Activated CD4-positive, alpha-beta memory T cell treated with anti-CD3 and anti-CD28 coated beads for 36 hours (primary cell): Measurements from ENCODE around the gene RHCE. TPM values are rescaled to one million over a fixed set of nuclear protein-coding genes. Genes with fewer than 3 reads are reported as not detected.
"Not testable (repeated sequence)": the region's sequence is repeated elsewhere in the genome, so short reads cannot be mapped to it uniquely, and the experiment has no call there.

Source experiments
- CTCF ChIA-PET: fragments of 350-600 bp; sonication (Branson Sonifier 250); formaldehyde crosslinking; loops from one replicate; lab custom pipeline; 2021; ENCODE audit warnings: antibody characterized with exemption, inconsistent platforms; lab: Charles Lee
- POLR2A ChIA-PET: fragments of 350-600 bp; sonication (Branson Sonifier 250); formaldehyde crosslinking; loops from one replicate; lab custom pipeline; 2021; ENCODE audit warnings: antibody characterized with exemption; lab: Charles Lee
- DNase-seq: peaks from one replicate; pipeline ENCODE4 v3.0.0-alpha.2; 2020
- H3K27ac Mint-ChIP-seq: one replicate; pipeline ENCODE4 v1.8.0; 2021; ENCODE audit warnings: mixed read lengths
- H3K27me3 Mint-ChIP-seq: one replicate; pipeline ENCODE4 v1.8.0; 2021; ENCODE audit warnings: mixed read lengths
- H3K36me3 Mint-ChIP-seq: one replicate; pipeline ENCODE4 v1.8.0; 2021; ENCODE audit warnings: mixed read lengths
- H3K4me1 Mint-ChIP-seq: one replicate; pipeline ENCODE4 v1.8.0; 2021; ENCODE audit warnings: low read depth, mixed read lengths
- H3K4me3 Mint-ChIP-seq: one replicate; pipeline ENCODE4 v1.8.0; 2021; ENCODE audit warnings: mild to moderate bottlenecking, mixed read lengths
- H3K9me3 Mint-ChIP-seq: one replicate; pipeline ENCODE4 v1.8.0; 2021; ENCODE audit warnings: mixed read lengths
- intact Hi-C: fragments of 100-400 bp; cut with micrococcal nuclease; formaldehyde crosslinking; loops from one replicate; pipeline ENCODE4 v1.15.1; 2023
- total RNA-seq, 2 experiments: library from RNA; stranded (reverse); gene quantifications; one replicate each; pipeline ENCODE4 v1.2.3, GENCODE V29; 2021

RHCE gene
- total RNA-seq = under 1 TPM; 0.44 to 0.45 TPM

DNA sequence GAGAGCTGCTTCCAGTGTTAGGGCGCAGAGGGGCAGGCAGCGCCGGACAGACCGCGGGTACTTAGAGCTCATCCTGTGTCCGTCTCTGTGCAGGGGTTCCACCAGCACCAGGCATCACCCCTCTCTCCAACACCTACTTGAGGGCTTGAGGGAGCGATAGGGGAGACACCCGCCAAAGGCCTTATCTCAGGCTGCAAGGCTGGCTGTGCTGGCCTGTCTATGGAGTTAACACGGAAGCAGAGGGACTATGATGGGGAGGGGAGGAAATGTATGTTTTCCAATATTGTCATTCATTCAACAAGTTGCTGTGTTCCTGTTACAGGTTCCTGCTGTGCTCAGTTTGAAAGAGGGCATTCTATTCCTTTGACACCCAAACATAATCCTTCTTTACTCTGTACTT lies at the start of gene RHCE:
Gene RHCE (minus strand): TSS at position 111 of the 400 bp plus-strand sequence. CDS start 39 bp downstream, at position 72.
- H3K36me3 Mint-ChIP-seq, H3K27me3 Mint-ChIP-seq, CTCF ChIA-PET, DNase-seq, POLR2A ChIA-PET, intact Hi-C loops, H3K4me3 Mint-ChIP-seq, H3K9me3 Mint-ChIP-seq, H3K4me1 Mint-ChIP-seq, H3K27ac Mint-ChIP-seq: not testable (repeated sequence)

GRCh38 chr1:25469177-25469576 lies 48.6 kb upstream of the RHCE start:
- Mint-ChIP-seq H3K4me1 (peaks cover 42% of the 10 kb centered on the region), H3K27ac (no peak overlapping the region), H3K4me3 (no peak overlapping the region), H3K27me3 (no peaks in the 10 kb centered on the region), H3K36me3 (peaks cover 3% of the 10 kb centered on the region), H3K9me3 (no peaks in the 10 kb centered on the region)
- ChIA-PET CTCF (interaction anchor here (0.7 to 1.5 kb wide), 2 partner anchors 18 to 19 kb away, joined by 3 to 4 read pairs; no protein-coding TSS in a partner anchor), POLR2A (interaction anchor here (0.6 kb wide), 1 partner anchor 1845 kb away, joined by 3 read pairs; no protein-coding TSS in a partner anchor)
- no peak for DNase-seq
- intact Hi-C loops = no loop called here

DNA sequence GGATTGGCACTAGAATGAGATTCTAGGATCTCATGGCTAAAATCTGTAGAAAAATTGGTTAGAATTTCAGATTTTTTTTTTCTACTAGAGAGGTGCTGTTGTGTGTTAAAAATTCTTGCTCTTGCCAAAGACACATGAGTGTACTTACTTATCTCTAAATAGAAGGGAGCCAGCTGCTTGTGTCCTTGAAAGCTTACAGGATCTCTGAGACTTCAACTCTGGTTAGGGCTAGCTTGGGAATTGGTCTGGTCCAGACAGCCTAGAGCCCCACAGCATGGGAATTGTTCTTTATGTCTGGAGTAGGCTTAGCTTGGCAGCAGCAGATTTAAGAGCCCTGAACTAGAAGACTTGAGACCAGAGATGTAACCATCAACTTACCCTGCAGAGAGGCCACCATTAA lies 47.4 kb upstream of the RHCE start:
- H3K4me3 Mint-ChIP-seq = no peak overlapping the region
- CTCF ChIA-PET = interaction anchor here (1.3 kb wide), 1 partner anchor 20 kb away, joined by 5 read pairs; no protein-coding TSS in a partner anchor
- H3K27ac Mint-ChIP-seq = no peak overlapping the region
- peaks cover 3% of the 10 kb centered on the region for H3K36me3 Mint-ChIP-seq
- H3K9me3 Mint-ChIP-seq = no peaks in the 10 kb centered on the region
- intact Hi-C loops = no loop called here
- peaks cover 31% of the 10 kb centered on the region for H3K4me1 Mint-ChIP-seq
- POLR2A ChIA-PET = interaction anchor here (0.6 to 1.0 kb wide), 2 partner anchors 17 to 37 kb away, joined by 3 read pairs; partner anchors contain the start of gene MACO1
- no peaks in the 10 kb centered on the region for H3K27me3 Mint-ChIP-seq
- no peak for DNase-seq

- H3K27ac Mint-ChIP-seq = no peak overlapping the region
- CTCF ChIA-PET = interaction anchor here (1.3 kb wide), 1 partner anchor 21 kb away, joined by 5 read pairs; no protein-coding TSS in a partner anchor
- H3K4me1 Mint-ChIP-seq = peaks cover 27% of the 10 kb centered on the region
- POLR2A ChIA-PET = interaction anchor here (0.6 to 1.0 kb wide), 2 partner anchors 17 to 37 kb away, joined by 3 read pairs; partner anchors contain the start of gene MACO1
- intact Hi-C loops = no loop called here
- H3K36me3 Mint-ChIP-seq = peaks cover 3% of the 10 kb centered on the region
- H3K9me3 Mint-ChIP-seq = no peaks in the 10 kb centered on the region
- DNase-seq = no peak
- H3K27me3 Mint-ChIP-seq = no peaks in the 10 kb centered on the region
- no peak overlapping the region for H3K4me3 Mint-ChIP-seq
Measured at GRCh38 chr1:25467616-25468015, 47.0 kb upstream of the RHCE start.

- Mint-ChIP-seq H3K27me3 (no peaks in the 10 kb centered on the region), H3K4me3 (no peak overlapping the region), H3K9me3 (no peaks in the 10 kb centered on the region), H3K36me3 (peaks cover 3% of the 10 kb centered on the region), H3K27ac (no peak overlapping the region), H3K4me1 (peaks cover 22% of the 10 kb centered on the region)
- POLR2A ChIA-PET = interaction anchor here (1.0 kb wide), 1 partner anchor 36 kb away, joined by 3 read pairs; the partner anchor contains the start of gene MACO1
- intact Hi-C loops = no loop called here
- no peak for DNase-seq
- CTCF ChIA-PET = no interaction called here
Measured at GRCh38 chr1:25467193-25467592, 46.6 kb upstream of the RHCE start.

DNA sequence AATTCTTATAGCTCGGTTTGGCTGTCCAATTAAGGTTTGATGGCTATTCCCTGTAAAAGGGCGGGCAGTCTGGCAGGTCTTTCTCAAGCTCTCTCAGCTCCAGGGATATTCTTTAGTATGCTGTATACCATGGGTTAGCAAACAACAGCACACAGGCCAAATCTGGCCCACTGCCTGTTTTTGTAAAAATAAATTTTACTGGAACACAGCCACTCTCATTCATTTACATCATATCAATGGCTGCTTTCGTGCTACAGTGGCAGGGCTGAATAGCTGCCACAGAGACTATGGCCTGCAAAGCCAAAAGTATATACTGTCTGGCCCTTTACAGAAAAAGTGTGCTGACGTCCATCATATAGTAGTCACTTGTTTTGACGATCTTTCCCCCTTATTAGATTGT lies 42.1 kb upstream of the RHCE start:
- Mint-ChIP-seq H3K9me3 (no peaks in the 10 kb centered on the region), H3K4me1 (peaks cover 9% of the 10 kb centered on the region), H3K27ac (no peak overlapping the region), H3K27me3 (no peaks in the 10 kb centered on the region), H3K4me3 (no peak overlapping the region), H3K36me3 (peaks cover 20% of the 10 kb centered on the region)
- no peak for DNase-seq
- CTCF ChIA-PET = interaction anchor here (1.7 kb wide), 1 partner anchor 16 kb away, joined by 3 read pairs; no protein-coding TSS in a partner anchor
- POLR2A ChIA-PET = no interaction called here
- intact Hi-C loops = no loop called here

- H3K4me3 Mint-ChIP-seq = no peak overlapping the region
Measured at GRCh38 chr1:25461849-25462248, 41.2 kb upstream of the RHCE start.

DNA sequence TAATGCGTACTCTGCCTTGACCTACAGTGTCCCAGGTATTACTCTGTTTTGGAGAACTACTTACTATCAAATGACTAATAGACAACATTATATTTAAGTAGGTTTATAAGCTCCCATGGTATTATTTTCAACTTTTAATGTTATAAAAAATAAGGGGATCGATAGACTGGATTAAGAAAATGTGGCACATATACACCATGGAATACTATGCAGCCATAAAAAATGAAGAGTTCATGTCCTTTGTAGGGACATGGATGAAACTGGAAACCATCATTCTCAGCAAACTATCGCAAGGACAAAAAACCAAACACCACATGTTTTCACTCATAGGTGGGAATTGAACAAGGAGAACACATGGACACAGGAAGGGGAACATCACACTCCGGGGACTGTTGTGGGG lies 40.2 kb upstream of the RHCE start:
- H3K9me3 Mint-ChIP-seq, H3K4me3 Mint-ChIP-seq, H3K27me3 Mint-ChIP-seq, POLR2A ChIA-PET, intact Hi-C loops, H3K27ac Mint-ChIP-seq, DNase-seq, H3K4me1 Mint-ChIP-seq: not testable (repeated sequence)
- H3K36me3 Mint-ChIP-seq = peaks cover 20% of the 10 kb centered on the region
- CTCF ChIA-PET = interaction anchor here (1.4 kb wide), 1 partner anchor 26 kb away, joined by 4 read pairs; no protein-coding TSS in a partner anchor

More at GRCh38 chr1:25461849-25462248, 41.2 kb upstream of the RHCE start:
- ChIA-PET POLR2A (no interaction called here), CTCF (interaction anchor here (1.7 kb wide), 1 partner anchor 17 kb away, joined by 3 read pairs; no protein-coding TSS in a partner anchor)
- peaks cover 20% of the 10 kb centered on the region for H3K36me3 Mint-ChIP-seq
- DNase-seq = no peak
- H3K9me3 Mint-ChIP-seq = no peaks in the 10 kb centered on the region
- H3K27ac Mint-ChIP-seq = no peak overlapping the region
- peaks cover under 1% of the 10 kb centered on the region for H3K4me1 Mint-ChIP-seq
- intact Hi-C loops = no loop called here
- H3K27me3 Mint-ChIP-seq = no peaks in the 10 kb centered on the region

- CTCF ChIA-PET = interaction anchor here (1.4 kb wide), 1 partner anchor 27 kb away, joined by 4 read pairs; no protein-coding TSS in a partner anchor
Measured at GRCh38 chr1:25460020-25460419, 39.4 kb upstream of the RHCE start.

DNA sequence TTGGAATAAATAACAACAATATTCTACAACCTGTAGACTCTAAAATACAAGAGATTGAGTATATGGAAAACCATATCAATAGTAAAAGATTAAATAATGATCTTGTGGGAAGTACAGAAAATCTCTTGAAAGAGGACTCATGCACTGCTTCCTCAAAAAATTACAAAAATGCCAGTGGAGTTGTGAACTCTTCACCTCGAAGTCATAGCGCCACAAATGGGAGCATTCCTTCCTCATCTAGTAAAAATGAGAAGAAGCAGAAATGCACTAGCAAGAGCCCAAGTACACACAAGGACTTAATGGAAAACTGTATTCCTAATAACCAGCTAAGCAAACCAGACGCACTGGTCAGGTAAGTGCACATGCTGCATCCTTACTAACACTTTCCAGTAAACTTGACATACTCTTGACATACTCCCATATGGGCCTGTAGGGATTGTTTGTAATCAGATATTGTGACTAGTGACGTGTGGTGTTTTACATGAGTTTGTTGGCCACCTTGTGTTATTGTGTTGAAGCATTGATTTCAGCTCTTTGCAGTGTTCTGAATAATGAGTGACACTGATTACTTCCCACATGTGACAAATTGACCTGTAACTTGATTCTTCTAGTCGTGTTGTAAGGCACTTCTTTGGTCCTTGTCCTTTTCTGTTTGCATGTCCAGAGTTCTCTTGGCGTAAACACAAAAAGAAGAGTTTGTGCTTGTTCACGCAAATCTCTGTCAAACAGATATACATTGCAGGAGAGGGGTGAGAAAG lies 38.1 kb upstream of the RHCE start:
- H3K27me3 Mint-ChIP-seq = no peaks in the 10 kb centered on the region

More at GRCh38 chr1:25460020-25460419, 39.4 kb upstream of the RHCE start:
- Mint-ChIP-seq H3K4me1 (no peaks in the 10 kb centered on the region), H3K36me3 (peaks cover 22% of the 10 kb centered on the region), H3K9me3 (no peaks in the 10 kb centered on the region), H3K27ac (no peak overlapping the region), H3K27me3 (no peaks in the 10 kb centered on the region), H3K4me3 (no peak overlapping the region)
- POLR2A ChIA-PET = no interaction called here
- no peak for DNase-seq
- intact Hi-C loops = no loop called here

DNA sequence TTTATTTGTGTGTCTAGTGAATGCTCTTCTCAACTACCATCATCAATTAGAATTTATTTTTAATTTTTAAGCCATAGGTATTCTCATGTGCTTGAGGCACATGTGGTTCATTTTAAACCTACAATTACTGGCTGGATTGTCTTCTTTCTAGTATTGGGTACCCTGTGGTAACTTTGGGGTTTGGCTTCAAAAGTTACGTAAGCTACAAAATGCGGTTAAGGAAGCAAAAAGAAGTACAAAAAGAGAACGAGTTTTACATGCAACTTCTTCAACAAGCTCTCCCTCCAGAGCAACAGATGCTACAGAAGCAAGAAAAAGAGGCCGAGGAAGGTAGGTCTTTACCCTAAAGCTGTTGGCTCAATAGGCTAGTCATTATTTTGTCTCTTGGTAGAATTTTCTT lies 35.9 kb upstream of the RHCE start:
- DNase-seq = no peak
- no peak overlapping the region for H3K27ac Mint-ChIP-seq
- H3K9me3 Mint-ChIP-seq = no peaks in the 10 kb centered on the region
- H3K36me3 Mint-ChIP-seq = peaks cover 27% of the 10 kb centered on the region
- no peaks in the 10 kb centered on the region for H3K27me3 Mint-ChIP-seq
- H3K4me3 Mint-ChIP-seq = no peak overlapping the region
- H3K4me1 Mint-ChIP-seq = no peaks in the 10 kb centered on the region
- POLR2A ChIA-PET = no interaction called here
- CTCF ChIA-PET = interaction anchor here (1.0 kb wide), 1 partner anchor 28 kb away, joined by 3 read pairs; no protein-coding TSS in a partner anchor
- intact Hi-C loops = no loop called here

More for the DNA sequence above, 38.1 kb upstream of the RHCE start:
- no peak for DNase-seq
- Mint-ChIP-seq H3K4me3 (no peak overlapping the region), H3K36me3 (peaks cover 28% of the 10 kb centered on the region), H3K9me3 (no peaks in the 10 kb centered on the region), H3K27ac (no peak overlapping the region), H3K4me1 (no peaks in the 10 kb centered on the region)
- intact Hi-C loops = no loop called here
- CTCF ChIA-PET = no interaction called here
- POLR2A ChIA-PET = no interaction called here

- H3K27me3 Mint-ChIP-seq = no peaks in the 10 kb centered on the region
- H3K4me1 Mint-ChIP-seq = peaks cover 7% of the 10 kb centered on the region
- H3K4me3 Mint-ChIP-seq = no peak overlapping the region
- ChIA-PET CTCF (interaction anchor here (0.6 to 1.8 kb wide), 2 partner anchors 69 to 1266 kb away, joined by 3 to 5 read pairs; no protein-coding TSS in a partner anchor), POLR2A (interaction anchor here (0.7 kb wide), 1 partner anchor 22 kb away, joined by 6 read pairs; no protein-coding TSS in a partner anchor)
- no peak for DNase-seq
- H3K9me3 Mint-ChIP-seq = no peaks in the 10 kb centered on the region
- peaks cover 16% of the 10 kb centered on the region for H3K36me3 Mint-ChIP-seq
- H3K27ac Mint-ChIP-seq = no peak overlapping the region
- intact Hi-C loops = no loop called here
Measured at GRCh38 chr1:25451908-25452307, 31.3 kb upstream of the RHCE start.
